OCI-LY1 (cell line): Measurements from ENCODE around the gene RAB3IL1.

ENCODE experiments used
- H2AFZ ChIP-seq: fragments of 200-600 bp; sonication (generic), shearing (Covaris generic); 2 replicates; pipeline ENCODE4 v1.6.0; 2014; ENCODE audit warnings: antibody characterized with exemption, mild to moderate bottlenecking, low read length
- H3F3A ChIP-seq: fragments of 200-600 bp; sonication (generic), shearing (Covaris generic); 2 replicates; pipeline ENCODE4 v1.6.0; 2014; ENCODE audit warnings: mild to moderate bottlenecking, antibody characterized with exemption, low read length, moderate library complexity; ENCODE audit not compliant: insufficient read depth
- H3K27ac ChIP-seq: fragments of 200-600 bp; sonication (generic); 2 replicates; pipeline ENCODE4 v1.5.1; 2014; ENCODE audit warnings: low read length, mixed run types, mild to moderate bottlenecking, low read depth; ENCODE audit not compliant: poor library complexity, severe bottlenecking
- H3K27me3 ChIP-seq: fragments of 200-600 bp; sonication (generic); 2 replicates; pipeline ENCODE4 v1.6.0; 2014; ENCODE audit warnings: antibody characterized with exemption, mild to moderate bottlenecking, low read length, moderate library complexity; ENCODE audit not compliant: insufficient read depth
- H3K36me3 ChIP-seq: fragments of 200-600 bp; sonication (generic); 2 replicates; pipeline ENCODE4 v1.6.1; 2014; ENCODE audit warnings: mild to moderate bottlenecking, antibody characterized with exemption, low read length, moderate library complexity, mixed read lengths; ENCODE audit not compliant: insufficient read depth
- H3K4me1 ChIP-seq: fragments of 200-600 bp; sonication (generic); 2 replicates; pipeline ENCODE4 v1.5.1; 2014; ENCODE audit warnings: mild to moderate bottlenecking, low read length, moderate library complexity; ENCODE audit not compliant: insufficient read depth, severe bottlenecking
- H3K4me2 ChIP-seq: fragments of 200-600 bp; sonication (generic), shearing (Covaris generic); 2 replicates; pipeline ENCODE4 v1.6.1; 2014; ENCODE audit warnings: low read length
- H3K4me3 ChIP-seq: fragments of 200-600 bp; sonication (generic); 2 replicates; pipeline ENCODE4 v1.5.1; 2014; ENCODE audit warnings: low read length, low read depth, mild to moderate bottlenecking, mixed read lengths; ENCODE audit not compliant: poor library complexity, severe bottlenecking
- H3K79me2 ChIP-seq: fragments of 200-600 bp; shearing (Covaris generic); 2 replicates; pipeline ENCODE4 v1.6.1; 2016; ENCODE audit warnings: mixed run types, low read length, mixed read lengths; ENCODE audit not compliant: insufficient read depth
- H3K9ac ChIP-seq: fragments of 200-600 bp; sonication (generic), shearing (Covaris generic); 2 replicates; pipeline ENCODE4 v1.6.1; 2014; ENCODE audit warnings: mild to moderate bottlenecking, low read length, mixed read lengths
- H3K9me2 ChIP-seq: fragments of 200-600 bp; sonication (generic), shearing (Covaris generic); 2 replicates; pipeline ENCODE4 v1.6.1; 2014; ENCODE audit warnings: low read depth, mild to moderate bottlenecking, low read length, mixed read lengths
- H3K9me3 ChIP-seq: fragments of 200-600 bp; shearing (Covaris generic); 2 replicates; pipeline ENCODE4 v1.6.1; 2014; ENCODE audit warnings: low read length, mixed read lengths
- H4K20me1 ChIP-seq: fragments of 200-600 bp; sonication (generic), shearing (Covaris generic); 2 replicates; pipeline ENCODE4 v1.6.0; 2016; ENCODE audit warnings: mild to moderate bottlenecking, low read length; ENCODE audit not compliant: insufficient read depth
- EZH2 ChIP-seq: fragments of 200-600 bp; sonication (generic), shearing (Covaris generic); IDR thresholded peaks from 2 replicates; pipeline ENCODE4 v1.8.0; 2017; ENCODE audit warnings: borderline replicate concordance, mixed run types, mild to moderate bottlenecking, antibody characterized with exemption, low read length, moderate library complexity, mixed read lengths
- TF ChIP-seq, protein P1 (sequence below): fragments of 200-600 bp; sonication (generic), shearing (Covaris generic); IDR thresholded peaks from 2 replicates; pipeline ENCODE4 v1.5.1; 2017; ENCODE audit warnings: mild to moderate bottlenecking, antibody characterized with exemption, low read length, moderate library complexity, mixed read lengths

Gene RAB3IL1

DNA sequence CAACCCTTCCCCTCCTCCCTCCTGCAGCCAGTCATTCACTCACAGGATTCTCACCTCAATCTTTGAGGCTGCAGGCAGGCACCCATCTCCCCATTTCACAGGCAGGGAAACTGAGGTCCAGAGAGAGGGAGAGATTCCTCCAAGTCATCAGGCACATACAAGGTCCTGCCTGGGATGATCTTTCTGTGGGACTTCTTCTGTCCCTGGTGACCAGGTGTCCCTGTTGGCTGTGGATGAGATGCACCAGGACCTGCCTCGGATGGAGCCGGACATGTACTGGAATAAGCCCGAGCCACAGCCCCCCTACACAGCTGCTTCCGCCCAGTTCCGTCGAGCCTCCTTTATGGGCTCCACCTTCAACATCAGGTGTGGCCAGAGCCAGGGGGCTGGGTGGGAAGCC lies 42.3 kb upstream of the RAB3IL1 start:
- Histone ChIP-seq H3K9me3 (no peaks in the 10 kb centered on the region), H3K4me3 (no peak overlapping the region), H3K36me3 (peaks cover 22% of the 10 kb centered on the region), H3K9ac (no peak overlapping the region), H3K79me2 (no peaks in the 10 kb centered on the region), H3K27ac (no peak overlapping the region), H3K9me2 (no peaks in the 10 kb centered on the region), H3K4me2 (no peak overlapping the region), H3K27me3 (no peaks in the 10 kb centered on the region), H4K20me1 (no peaks in the 10 kb centered on the region), H3K4me1 (peaks cover 18% of the 10 kb centered on the region), H2AFZ (no peak overlapping the region), H3F3A (no peaks in the 10 kb centered on the region)
- TF ChIP-seq, protein P1, sequence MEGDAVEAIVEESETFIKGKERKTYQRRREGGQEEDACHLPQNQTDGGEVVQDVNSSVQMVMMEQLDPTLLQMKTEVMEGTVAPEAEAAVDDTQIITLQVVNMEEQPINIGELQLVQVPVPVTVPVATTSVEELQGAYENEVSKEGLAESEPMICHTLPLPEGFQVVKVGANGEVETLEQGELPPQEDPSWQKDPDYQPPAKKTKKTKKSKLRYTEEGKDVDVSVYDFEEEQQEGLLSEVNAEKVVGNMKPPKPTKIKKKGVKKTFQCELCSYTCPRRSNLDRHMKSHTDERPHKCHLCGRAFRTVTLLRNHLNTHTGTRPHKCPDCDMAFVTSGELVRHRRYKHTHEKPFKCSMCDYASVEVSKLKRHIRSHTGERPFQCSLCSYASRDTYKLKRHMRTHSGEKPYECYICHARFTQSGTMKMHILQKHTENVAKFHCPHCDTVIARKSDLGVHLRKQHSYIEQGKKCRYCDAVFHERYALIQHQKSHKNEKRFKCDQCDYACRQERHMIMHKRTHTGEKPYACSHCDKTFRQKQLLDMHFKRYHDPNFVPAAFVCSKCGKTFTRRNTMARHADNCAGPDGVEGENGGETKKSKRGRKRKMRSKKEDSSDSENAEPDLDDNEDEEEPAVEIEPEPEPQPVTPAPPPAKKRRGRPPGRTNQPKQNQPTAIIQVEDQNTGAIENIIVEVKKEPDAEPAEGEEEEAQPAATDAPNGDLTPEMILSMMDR = no peak
- TF ChIP-seq EZH2 = no peak

DNA sequence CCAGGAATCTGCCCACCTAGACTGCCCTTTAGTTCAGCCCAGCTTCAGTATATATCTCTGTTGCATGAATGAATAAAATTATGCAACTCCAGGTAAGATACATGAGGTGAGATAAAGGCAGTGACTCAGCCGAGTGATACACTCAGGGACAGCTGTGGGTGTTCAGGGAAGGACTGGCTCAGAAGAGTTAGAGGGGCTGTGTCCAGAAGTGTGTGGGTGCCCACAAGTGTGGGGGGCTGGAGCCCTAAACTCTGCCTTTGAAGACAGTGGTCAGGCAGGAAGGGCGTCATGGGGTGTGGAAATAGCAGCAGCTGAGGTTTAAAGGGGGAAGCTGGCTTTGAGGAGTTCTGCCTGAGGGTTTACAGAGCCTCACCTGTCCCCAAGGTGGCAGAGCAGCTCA lies 41.7 kb upstream of the RAB3IL1 start:
- H3K36me3 ChIP-seq = peaks cover 16% of the 10 kb centered on the region
- TF ChIP-seq, protein P1 = no peak
- TF ChIP-seq EZH2 = no peak
- no peaks in the 10 kb centered on the region for H3K27me3 ChIP-seq
- no peak overlapping the region for H3K4me2 ChIP-seq
- no peaks in the 10 kb centered on the region for H3K9me3 ChIP-seq
- no peaks in the 10 kb centered on the region for H4K20me1 ChIP-seq
- no peaks in the 10 kb centered on the region for H3F3A ChIP-seq
- H2AFZ ChIP-seq = no peak overlapping the region
- no peak overlapping the region for H3K27ac ChIP-seq
- H3K9me2 ChIP-seq = no peaks in the 10 kb centered on the region
- H3K9ac ChIP-seq = no peak overlapping the region
- H3K4me3 ChIP-seq = no peak overlapping the region
- peaks cover 13% of the 10 kb centered on the region for H3K4me1 ChIP-seq
- no peaks in the 10 kb centered on the region for H3K79me2 ChIP-seq

DNA sequence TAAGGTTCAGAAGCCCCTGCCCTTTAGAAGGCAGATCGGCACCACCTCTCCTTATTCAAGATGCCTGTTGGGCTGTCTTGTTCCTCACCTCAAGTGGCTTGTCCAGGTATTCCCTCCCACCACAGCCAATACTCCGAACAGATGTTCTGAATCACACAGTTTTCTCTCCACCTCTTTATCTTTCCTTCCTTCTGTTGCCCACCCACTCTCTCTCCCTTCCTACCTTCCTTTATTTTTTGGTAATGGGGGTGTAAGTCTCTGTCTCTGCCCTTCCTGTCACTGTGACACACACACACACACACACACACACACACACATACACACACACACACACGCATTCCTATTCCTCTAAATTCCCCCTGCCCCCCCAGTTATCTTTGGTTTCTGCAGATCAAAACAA lies 41.2 kb upstream of the RAB3IL1 start:
- no peak overlapping the region for H3K4me3 ChIP-seq
- H3K27ac ChIP-seq = no peak overlapping the region
- H3K9me3 ChIP-seq = no peaks in the 10 kb centered on the region
- no peaks in the 10 kb centered on the region for H4K20me1 ChIP-seq
- no peaks in the 10 kb centered on the region for H3K27me3 ChIP-seq
- H3K4me1 ChIP-seq = peaks cover 8% of the 10 kb centered on the region
- no peaks in the 10 kb centered on the region for H3F3A ChIP-seq
- H2AFZ ChIP-seq = no peak overlapping the region
- no peaks in the 10 kb centered on the region for H3K79me2 ChIP-seq
- TF ChIP-seq, protein P1 = no peak
- TF ChIP-seq EZH2 = no peak
- no peak overlapping the region for H3K9ac ChIP-seq
- no peak overlapping the region for H3K4me2 ChIP-seq
- no peaks in the 10 kb centered on the region for H3K9me2 ChIP-seq
- peaks cover 11% of the 10 kb centered on the region for H3K36me3 ChIP-seq
